Inferior parietal cortex (tissue), 1 donor: ENCODE data around the gene CYP1A1.
A peak's percentile ranks its signal among the peaks of the same experiment; 100 is the strongest.

ENCODE experiments used
- DNase-seq: peaks from one replicate; pipeline ENCODE4 v3.0.0-alpha.2; 2016; ENCODE audit errors: extremely low spot score

The CYP1A1 gene, protein sequence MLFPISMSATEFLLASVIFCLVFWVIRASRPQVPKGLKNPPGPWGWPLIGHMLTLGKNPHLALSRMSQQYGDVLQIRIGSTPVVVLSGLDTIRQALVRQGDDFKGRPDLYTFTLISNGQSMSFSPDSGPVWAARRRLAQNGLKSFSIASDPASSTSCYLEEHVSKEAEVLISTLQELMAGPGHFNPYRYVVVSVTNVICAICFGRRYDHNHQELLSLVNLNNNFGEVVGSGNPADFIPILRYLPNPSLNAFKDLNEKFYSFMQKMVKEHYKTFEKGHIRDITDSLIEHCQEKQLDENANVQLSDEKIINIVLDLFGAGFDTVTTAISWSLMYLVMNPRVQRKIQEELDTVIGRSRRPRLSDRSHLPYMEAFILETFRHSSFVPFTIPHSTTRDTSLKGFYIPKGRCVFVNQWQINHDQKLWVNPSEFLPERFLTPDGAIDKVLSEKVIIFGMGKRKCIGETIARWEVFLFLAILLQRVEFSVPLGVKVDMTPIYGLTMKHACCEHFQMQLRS

DNA sequence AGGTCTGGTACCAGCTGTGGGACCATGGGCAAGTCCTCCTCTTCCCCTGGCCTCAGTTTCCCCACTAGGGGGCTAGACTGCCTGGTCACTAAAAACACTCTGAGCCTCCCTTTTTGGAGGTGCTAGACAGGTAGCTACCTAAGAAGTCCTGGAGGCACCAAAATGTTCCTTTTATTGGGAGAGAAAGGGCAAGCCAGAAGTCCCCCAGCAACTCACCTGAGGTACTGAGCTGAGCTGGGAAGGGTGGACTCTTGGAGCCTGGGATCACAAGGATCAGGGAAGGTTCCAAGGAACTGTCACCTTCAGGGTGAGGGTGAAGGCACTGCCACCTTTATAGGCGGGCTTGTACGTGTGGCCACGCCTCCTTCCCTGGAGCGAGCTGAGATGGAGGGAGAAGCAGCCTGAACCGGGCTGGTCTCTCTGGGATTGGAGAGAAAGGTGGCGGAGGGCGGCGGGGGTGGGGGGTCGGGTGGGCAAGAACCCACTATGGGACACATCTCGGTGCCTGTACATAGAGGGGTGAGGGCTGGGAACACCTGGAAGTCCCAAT lies at the start of gene CYP1A1:
TSS of gene CYP1A1 (minus strand) at position 304 of the 550 bp plus-strand sequence. CDS start 2,431 bp downstream, outside the sequence.
- DNase-seq: no peak

DNA sequence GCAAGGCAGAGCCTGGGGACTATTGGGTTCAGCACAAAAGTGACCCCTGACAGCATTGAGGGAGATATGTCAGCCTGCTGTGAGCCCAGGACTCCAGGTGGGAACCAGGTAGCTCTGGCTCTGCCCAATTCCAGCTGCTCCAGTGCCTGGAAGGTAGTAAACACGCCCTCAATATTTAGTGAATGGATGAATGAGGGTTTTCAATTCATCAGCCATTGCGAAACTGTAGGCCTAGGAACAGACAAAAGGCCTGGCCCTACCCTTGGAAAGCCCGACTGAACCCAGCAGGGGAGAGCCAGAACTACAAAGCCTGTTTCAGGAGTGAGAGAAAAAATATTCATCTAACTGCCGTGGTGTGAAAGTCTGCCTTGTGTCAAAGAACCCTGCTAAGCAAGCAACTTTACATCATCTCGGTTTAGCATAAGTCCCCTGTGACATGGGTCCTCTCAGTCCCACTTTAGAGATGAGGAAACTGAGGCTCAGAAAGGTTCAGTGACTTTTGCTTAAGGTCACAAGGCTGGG lies 48.5 kb upstream of the CYP1A1 start:
- DNase-seq: no peak

DNA sequence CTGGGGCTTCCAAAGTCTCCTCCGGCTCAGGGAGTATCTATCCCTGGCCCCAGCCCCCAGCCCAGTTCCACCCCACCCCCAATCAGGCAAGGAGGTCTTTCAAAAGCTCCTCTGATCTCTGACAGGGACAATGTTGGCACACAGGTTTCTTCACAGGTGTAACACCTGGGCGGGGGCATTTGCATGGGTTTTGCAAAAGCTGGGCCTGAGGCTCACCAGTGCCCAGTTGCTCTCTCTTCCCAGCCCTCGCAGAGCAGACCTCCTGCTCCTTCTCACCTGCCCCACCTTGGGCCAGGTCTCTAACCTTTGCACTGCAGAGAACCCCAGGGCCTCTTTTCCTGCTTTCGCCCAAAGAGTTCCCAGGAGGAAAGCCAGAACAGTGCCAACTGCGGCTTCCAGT lies 48.0 kb upstream of the CYP1A1 start:
- DNase-seq: no peak

DNA sequence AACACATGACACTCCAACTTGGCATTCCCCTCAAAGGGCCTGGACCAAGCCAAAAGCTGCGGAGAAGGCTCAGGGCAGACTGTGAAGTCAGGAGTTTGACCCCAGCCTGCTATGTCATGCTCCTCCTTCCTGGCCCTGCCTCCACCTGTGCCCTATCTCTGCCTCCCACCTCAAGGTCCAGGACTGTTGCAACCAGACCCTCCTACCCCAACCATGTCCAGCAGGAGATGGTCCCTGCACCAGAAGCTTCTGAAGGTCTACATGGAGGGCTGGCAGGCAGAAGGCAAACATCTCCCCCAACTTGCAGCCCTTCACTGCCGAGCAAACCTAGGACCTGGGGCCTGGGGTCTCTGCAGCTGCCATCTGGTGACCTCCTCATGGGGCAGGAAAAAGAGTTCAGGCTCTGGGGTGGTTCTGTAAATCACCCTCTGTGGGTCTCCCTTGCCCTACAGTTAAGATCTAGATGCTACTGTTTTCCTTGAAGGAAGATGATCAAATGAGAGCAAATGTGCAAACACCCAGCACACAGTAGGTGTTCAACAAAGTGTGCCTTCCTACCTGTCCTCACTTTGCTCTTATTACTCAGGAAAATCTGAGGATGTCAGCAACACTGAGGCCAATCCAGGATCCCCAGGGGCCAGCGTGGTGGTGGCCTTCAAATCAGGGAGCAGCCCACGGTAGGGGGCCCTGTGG lies 45.0 kb upstream of the CYP1A1 start:
- no peak for DNase-seq

DNA sequence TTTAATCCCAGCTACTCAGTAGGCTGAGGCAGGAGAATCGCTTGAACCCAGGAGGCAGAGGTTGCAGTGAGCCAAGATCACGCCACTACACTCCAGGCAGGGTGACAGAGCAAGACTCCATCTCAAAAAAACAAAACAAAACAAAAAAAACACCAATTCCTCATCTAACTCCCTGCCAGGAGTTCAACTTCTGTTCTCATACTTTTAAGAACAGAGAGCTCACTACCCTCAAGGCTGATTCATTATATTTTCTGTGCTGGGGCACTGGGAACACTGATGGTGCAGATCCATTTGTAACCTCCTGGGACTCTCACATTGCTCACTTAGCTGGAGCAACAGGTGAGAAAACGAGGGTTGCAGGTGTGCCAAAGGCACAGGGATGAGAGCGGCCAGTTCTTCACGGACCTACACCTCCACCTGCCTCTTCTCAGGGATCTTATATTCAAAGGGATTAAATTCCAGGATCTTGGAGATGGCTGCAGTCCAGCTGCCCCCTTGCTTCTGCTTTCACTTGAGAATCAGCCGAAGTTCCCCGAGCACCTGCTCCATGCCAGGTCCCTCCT lies 44.2 kb upstream of the CYP1A1 start:
- no peak for DNase-seq

DNA sequence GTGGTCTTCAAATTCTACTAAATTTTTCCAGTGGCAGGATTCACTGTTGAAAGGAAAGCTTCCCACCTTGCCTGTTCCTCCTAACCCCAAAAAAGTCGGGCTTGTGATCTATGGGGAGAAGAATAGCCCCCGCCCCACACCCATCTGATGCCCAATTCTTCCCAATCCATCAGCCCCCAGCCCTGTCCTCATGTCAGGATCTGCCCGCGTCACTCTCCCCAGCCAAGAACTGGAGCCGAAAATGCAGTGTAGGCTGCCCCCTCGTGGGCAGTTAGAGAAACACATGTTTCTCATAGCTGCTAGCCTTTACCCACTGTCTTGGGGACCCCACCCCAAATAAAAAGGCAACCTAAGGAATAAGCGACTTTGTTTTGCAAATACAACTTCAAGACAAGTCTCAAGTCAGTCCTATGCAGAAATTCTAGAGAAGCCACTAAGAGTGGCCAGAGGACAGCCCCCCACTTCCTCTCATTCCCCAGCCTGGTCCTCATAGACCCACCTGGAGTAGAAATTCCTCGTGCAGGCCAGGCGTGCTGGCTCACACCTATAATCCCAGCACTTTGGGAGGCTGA lies 43.5 kb upstream of the CYP1A1 start:
- peak; percentile 69 for DNase-seq

DNA sequence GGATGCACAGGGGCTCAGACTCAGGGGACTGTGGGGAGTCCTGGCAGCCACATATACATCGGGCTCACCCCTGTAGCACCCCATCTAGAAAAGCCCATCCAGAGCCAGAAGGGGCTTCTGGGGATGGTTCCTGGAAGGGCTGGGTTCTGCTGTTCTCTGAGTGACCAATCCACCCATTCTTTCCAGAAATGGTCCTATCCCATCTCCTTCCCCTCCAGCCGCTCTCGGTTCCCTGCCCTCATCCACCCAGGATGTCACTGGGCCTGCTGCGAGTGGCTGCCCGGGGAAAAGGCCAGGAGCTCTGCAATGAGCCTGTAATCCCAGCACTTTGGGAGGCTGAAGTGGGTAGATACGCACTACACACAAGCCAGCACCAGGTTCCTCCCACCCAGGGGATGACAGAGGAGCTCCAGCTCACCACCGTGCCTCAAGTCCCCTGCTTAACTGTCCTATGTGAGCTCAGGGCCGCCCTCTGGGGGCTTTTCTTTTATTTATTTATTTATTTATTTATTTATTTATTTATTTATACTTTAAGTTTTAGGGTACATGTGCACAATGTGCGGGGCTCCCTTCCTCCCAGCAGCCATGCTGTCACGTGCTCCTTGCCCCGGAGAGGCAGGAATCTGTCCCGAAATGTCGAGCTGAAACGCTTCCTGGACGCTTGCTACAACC lies 42.9 kb upstream of the CYP1A1 start:
- no peak for DNase-seq

DNA sequence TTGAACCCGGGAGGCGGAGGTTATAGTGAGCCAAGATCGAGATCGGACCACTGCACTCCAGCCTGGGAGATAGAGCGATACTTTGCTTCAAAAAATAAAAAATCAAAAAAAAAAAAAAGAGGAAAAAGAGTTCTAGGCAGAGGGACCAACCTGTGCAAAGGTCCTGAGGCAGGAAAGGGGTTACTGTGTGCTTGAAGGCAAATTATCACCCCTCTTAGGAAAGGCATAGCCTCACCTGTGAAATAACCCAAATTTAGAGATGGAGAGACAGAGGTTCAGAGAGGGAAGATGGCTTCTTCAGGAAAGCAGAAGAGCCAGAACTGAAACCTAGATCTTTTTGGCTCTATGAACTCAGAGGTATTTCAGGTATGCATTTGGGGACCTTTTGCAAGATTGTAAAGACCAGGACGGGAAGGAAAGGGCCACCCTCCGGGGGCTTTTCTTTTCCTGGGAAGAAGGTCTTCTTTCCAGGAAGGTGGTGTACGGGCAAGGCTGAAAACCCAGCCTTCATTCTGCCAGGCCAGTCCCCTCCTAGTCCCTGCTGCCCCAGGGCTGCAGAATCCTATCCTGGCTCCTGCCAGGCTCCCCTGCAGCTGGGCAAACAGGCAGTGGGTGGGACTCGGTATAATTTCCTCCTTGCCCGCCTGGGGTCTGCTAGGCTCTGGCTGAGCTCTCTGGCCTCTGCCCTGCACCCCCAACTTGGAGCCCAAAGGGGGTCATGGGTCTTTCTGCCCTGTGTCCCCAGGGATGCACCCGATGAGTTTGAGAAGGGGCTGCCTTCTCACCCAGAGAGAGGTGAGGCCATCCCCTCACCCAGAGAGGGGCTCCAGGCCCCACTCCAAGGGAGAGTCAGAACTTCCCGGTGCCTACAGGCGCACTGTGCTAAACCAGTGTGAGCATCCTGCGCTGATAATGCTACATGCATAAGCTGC lies 42.1 kb upstream of the CYP1A1 start:
- DNase-seq: no peak

DNA sequence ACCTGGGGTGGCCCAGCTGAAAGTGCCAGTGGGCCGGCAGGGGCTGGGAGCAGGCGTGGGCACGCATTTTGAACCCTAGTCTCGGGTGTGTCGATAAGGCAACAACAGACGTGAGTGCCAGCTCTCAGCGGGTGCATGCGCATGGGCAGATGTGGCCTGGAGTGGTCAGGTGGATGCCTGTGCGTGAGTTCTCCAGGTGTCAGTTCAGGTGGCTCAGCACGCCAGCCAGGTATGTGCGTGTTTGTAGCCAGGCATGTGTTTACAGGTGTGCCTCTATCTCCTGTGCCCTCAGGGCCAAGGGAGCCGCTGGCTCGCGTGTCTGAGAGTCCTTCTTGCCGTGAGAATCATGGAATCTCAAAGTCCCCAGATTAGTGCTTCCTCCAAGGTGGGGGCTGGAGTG lies 38.1 kb upstream of the CYP1A1 start:
- DNase-seq: no peak

DNA sequence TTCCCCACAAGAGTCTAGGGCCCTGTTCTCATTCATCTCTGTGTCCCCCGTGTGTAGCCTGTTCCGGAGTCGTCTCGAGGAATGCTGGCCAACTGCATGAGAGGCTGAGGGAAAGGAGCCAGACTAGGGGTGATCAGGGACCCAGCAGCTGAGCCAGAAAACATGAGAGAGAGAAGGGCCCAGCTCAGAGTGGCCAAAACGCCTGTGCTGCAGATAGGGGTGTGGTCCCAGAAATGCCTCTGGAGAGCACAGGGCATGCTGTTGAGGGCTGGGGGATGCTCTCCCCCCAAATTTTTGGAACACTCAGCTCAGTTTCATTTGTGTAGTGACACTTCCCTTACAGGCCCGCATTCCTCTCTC lies 37.4 kb upstream of the CYP1A1 start:
- no peak for DNase-seq

DNA sequence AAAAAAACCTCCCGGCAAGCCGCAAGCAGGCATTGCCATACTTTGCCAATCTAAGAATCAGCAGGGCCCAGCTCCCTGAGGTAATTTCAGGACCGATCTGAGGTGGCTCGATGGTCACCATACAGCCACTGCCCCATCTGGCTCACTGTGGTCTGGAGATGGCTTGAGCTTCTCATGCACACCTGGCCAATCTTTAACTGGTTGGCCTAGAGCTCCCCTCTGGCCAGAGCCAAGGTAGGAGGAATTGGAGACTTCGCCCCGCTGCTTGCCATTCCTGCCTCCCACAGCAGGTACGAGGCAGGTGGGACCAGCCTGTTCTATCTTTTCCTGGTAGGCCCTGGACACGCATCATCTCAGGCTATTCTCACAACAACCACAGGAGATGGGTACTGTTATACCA lies 33.4 kb upstream of the CYP1A1 start:
- DNase-seq: no peak

DNA sequence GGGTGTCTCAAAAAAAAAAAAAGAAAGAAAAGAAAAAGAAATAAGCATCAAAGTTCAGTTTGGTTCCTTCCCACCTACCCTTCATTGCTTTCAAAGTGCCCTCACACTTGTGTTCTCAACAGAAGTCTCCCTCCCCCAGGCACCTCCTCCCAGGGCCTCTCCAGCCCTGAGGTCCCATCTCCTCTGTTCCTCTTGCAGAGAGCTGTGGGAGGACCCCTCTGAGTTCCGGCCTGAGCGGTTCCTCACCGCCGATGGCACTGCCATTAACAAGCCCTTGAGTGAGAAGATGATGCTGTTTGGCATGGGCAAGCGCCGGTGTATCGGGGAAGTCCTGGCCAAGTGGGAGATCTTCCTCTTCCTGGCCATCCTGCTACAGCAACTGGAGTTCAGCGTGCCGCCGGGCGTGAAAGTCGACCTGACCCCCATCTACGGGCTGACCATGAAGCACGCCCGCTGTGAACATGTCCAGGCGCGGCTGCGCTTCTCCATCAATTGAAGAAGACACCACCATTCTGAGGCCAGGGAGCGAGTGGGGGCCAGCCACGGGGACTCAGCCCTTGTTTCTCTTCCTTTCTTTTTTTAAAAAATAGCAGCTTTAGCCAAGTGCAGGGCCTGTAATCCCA lies 29.4 kb upstream of the CYP1A1 start:
- no peak for DNase-seq

DNA sequence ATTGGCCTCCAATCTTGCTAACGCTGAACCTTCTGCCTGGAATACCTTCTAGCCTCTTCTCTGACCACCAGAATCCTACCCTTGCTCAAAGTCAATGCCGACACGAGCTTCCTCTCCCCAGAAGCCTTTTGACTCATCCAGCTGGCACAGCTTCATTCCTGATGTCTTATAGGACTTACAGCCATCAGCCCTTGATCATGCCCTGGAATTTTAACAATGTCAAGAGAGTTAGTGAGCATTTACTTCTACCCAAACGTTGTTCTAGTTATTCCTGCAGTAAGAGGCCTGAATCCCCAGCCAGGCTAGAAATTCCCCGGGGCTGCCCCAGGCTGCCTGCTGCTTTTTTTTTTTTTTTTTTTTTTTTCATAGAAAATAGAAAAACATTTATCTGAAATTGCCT lies 27.2 kb upstream of the CYP1A1 start:
- no peak for DNase-seq

DNA sequence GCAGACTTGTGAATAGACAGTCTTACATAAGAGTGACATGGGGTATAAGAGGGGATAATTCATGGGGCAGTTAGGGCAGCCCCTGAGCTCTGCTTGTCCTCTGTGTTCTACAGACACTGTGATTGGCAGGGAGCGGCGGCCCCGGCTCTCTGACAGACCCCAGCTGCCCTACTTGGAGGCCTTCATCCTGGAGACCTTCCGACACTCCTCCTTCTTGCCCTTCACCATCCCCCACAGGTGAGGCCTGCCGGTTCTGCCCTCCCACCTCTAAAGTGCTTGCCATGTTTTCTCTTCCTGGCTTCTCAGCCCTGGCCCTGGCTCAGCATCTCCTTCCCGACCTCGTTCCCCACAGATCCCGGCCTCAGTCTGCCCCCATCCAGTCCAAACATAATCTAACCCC lies 26.7 kb upstream of the CYP1A1 start:
- no peak for DNase-seq

DNA sequence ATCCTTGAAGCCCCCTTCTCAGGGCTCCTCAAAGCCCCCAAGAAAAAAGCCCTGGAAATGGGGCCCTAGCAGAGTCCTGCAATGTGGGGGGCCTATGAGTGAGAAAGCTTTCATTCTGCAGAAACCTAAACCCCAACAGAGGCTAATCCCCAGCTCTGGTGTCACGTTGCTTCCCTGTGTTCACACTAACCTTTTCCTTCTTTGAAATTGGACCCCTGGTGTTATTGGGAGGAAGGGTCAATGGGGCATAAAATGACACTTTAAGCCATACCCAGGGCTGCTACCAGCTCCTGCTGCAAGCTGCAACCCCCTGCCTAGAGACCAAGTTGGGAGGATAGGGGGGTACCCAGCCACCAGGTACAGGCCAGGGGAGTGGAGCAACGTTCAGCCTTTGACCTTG lies 25.4 kb upstream of the CYP1A1 start:
- no peak for DNase-seq

DNA sequence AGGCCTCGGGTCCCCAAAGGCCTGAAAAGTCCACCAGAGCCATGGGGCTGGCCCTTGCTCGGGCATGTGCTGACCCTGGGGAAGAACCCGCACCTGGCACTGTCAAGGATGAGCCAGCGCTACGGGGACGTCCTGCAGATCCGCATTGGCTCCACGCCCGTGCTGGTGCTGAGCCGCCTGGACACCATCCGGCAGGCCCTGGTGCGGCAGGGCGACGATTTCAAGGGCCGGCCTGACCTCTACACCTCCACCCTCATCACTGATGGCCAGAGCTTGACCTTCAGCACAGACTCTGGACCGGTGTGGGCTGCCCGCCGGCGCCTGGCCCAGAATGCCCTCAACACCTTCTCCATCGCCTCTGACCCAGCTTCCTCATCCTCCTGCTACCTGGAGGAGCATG lies 24.5 kb upstream of the CYP1A1 start:
- DNase-seq: no peak

DNA sequence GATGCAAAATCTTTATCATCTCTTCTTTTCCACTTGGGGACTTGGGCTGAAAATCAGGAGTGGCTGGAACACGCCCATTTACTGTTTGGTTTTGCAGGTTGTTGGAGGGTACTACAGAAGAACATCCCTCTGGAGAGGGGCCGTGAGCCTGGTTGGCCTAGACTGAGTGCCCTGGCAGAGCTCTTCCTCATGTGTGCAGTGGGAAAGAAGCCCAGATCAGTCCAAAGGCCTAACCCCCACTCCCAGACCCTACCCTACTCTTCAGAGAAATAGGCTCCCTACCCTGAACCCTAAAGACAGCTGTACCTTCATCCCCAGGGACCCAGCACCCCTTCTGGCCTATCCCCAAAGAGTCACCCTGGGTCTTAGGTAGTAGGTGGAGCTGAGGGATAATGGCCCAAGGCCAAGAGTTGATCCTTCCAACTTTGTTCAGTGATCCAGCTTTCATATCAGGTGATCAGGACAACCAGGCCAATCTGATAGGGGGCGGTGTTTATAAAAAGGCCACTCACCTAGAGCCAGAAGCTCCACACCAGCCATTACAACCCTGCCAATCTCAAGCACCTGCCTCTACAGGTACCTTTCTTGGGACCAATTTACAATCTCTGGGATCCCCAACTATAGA lies 23.1 kb upstream of the CYP1A1 start, which contains the start of gene CYP1A2:
TSS of gene CYP1A2 (plus strand) at position 524 of the 625 bp plus-strand sequence. CDS start 894 bp downstream, outside the sequence.
- no peak for DNase-seq

DNA sequence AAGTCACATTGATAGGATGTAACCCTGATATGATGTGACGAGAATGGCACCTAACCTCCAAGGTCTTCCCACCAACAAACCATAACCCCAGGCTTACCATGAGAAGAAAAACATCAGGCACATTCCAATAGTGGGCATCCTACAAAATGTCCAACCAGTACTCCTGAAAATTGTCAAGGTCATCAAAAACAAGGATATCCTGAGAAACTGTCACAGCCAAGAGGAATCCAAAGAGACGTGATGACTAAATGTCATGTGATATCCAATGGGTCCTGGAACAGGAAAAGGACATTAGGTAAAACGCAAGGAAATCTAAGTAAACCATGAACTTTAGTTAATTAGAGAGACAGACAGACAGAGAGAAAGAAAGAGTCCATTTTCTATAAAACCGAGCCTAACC lies 21.1 kb upstream of the CYP1A1 start:
- DNase-seq: no peak

DNA sequence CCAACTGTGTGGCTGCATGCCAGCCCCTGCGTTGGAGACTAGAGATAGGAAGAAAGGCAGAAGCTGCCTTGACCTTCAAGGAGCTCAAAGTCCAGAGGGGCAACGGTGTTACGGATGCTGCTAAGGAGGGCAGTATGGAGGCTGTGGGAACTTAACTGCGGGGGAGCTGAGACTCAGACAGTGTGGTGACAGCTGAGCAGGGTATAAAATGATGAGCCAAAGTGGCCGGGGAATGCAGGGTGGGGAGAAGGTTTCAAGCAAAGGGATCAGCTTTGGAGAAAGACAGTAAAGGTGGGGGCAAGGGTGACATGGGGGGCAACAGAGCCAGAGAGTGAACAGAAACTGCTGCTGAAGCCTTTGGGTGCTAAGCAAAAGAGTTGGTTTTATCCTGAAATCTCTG lies 17.1 kb upstream of the CYP1A1 start:
- DNase-seq: no peak
